NK-92 (cell line): ENCODE results near the gene NOTCH1.
"Not testable (repeated sequence)": the region's sequence is repeated elsewhere in the genome, so short reads cannot be mapped to it uniquely, and the experiment has no call there.

Experiments used
- DNase-seq: peaks from one replicate; lab custom pipeline; 2025; ENCODE audit not compliant: unreplicated experiment; lab: John Stamatoyannopoulos, UW

The NOTCH1 gene

GRCh38 chr9:136578915-136579649 is 33.2 kb upstream of the NOTCH1 start:
- no peak for DNase-seq

- no peak for DNase-seq
Observed at GRCh38 chr9:136578626-136578914, 32.7 kb upstream of the NOTCH1 start.

- no peak for DNase-seq
Observed at GRCh38 chr9:136577941-136578625, 32.2 kb upstream of the NOTCH1 start.

- no peak for DNase-seq
Observed at GRCh38 chr9:136576269-136576626, 30.4 kb upstream of the NOTCH1 start.

GRCh38 chr9:136575626-136576268 is 29.9 kb upstream of the NOTCH1 start:
- no peak for DNase-seq

- not testable (repeated sequence) for DNase-seq
Observed at GRCh38 chr9:136574606-136575005, 28.8 kb upstream of the NOTCH1 start.

- DNase-seq, result no peak
Observed at GRCh38 chr9:136572828-136573625, 27.2 kb upstream of the NOTCH1 start.

- DNase-seq, result no peak
Observed at GRCh38 chr9:136572003-136572827, 26.4 kb upstream of the NOTCH1 start.

GRCh38 chr9:136571531-136571930 is 25.7 kb upstream of the NOTCH1 start:
- DNase-seq, result no peak

- DNase-seq, result no peak
Observed at GRCh38 chr9:136570916-136571315, 25.1 kb upstream of the NOTCH1 start.

- DNase-seq, result no peak
Observed at GRCh38 chr9:136570191-136570845, 24.5 kb upstream of the NOTCH1 start.

GRCh38 chr9:136569526-136570148 is 23.8 kb upstream of the NOTCH1 start:
- no peak for DNase-seq

GRCh38 chr9:136568288-136569081 is 22.6 kb upstream of the NOTCH1 start:
- DNase-seq, result no peak

GRCh38 chr9:136567651-136568287 is 21.9 kb upstream of the NOTCH1 start:
- DNase-seq, result no peak

GRCh38 chr9:136566901-136567300 is 21.1 kb upstream of the NOTCH1 start:
- DNase-seq, result no peak

GRCh38 chr9:136566553-136566895 is 20.7 kb upstream of the NOTCH1 start:
- no peak for DNase-seq

GRCh38 chr9:136565715-136566552 is 20.1 kb upstream of the NOTCH1 start:
- no peak for DNase-seq
